PC-3 (cell line): ENCODE measurements around the gene MELTF. TPM values are rescaled to one million over a fixed set of nuclear protein-coding genes. Genes with fewer than 3 reads are reported as not detected.
"Not testable (repeated sequence)": the region's sequence is repeated elsewhere in the genome, so short reads cannot be mapped to it uniquely, and the experiment has no call there.

Experiments used
- ATAC-seq: fragments of 200-7000 bp; cut with Tn5 transposase; 2 replicates; pipeline ENCODE4 v1.9.1; 2020; ENCODE audit warnings: mild to moderate bottlenecking, moderate library complexity
- BruUV-seq: library from RNA; stranded (reverse); fragments of 400-500 nt; replicated peaks from 2 replicates; lab custom pipeline; 2021; lab: Mats Ljungman, UMichigan
- CTCF ChIA-PET: fragments of 300-600 bp; sonication (Branson Sonifier 250); formaldehyde crosslinking; loops from one replicate; lab custom pipeline; 2022; ENCODE audit warnings: antibody characterized with exemption; lab: Charles Lee
- POLR2A ChIA-PET: fragments of 300-600 bp; sonication (Branson Sonifier 250); formaldehyde crosslinking; loops from one replicate; lab custom pipeline; 2022; ENCODE audit warnings: antibody characterized with exemption; ENCODE audit not compliant: unreplicated experiment; lab: Charles Lee
- DNase-seq: peaks from one replicate; pipeline ENCODE4 v3.0.0-alpha.2; 2015
- H2AFZ ChIP-seq: fragments of 300-600 bp; sonication (generic); 2 replicates; pipeline ENCODE4 v1.6.0; 2016; ENCODE audit warnings: antibody characterized with exemption, low read length
- H3F3A ChIP-seq: fragments of 300-600 bp; sonication (generic); one replicate; pipeline ENCODE4 v1.6.0; 2017; ENCODE audit warnings: antibody characterized with exemption, low read length, control low read depth, mild to moderate bottlenecking; ENCODE audit not compliant: unreplicated experiment
- H3K27ac ChIP-seq: fragments of 300-600 bp; sonication (generic); 2 replicates; pipeline ENCODE4 v1.5.1; 2016; ENCODE audit warnings: mild to moderate bottlenecking, low read length
- H3K27me3 ChIP-seq: fragments of 300-600 bp; sonication (generic); 2 replicates; pipeline ENCODE4 v1.6.1; 2016; ENCODE audit warnings: low read length, mixed read lengths
- H3K36me3 ChIP-seq: fragments of 300-600 bp; sonication (generic); 2 replicates; pipeline ENCODE4 v1.6.1; 2016; ENCODE audit warnings: low read depth, mixed run types, low read length, mixed read lengths
- H3K4me1 ChIP-seq: fragments of 300-600 bp; sonication (generic); 2 replicates; pipeline ENCODE4 v1.5.1; 2016; ENCODE audit warnings: low read length; ENCODE audit not compliant: insufficient read depth
- H3K4me2 ChIP-seq: fragments of 300-600 bp; sonication (generic); 2 replicates; pipeline ENCODE4 v1.6.0; 2016; ENCODE audit warnings: low read length
- H3K4me3 ChIP-seq: fragments of 300-600 bp; sonication (generic); 2 replicates; pipeline ENCODE4 v1.5.1; 2016; ENCODE audit warnings: mild to moderate bottlenecking, low read length, mixed read lengths
- H3K79me2 ChIP-seq: fragments of 300-600 bp; sonication (generic); 2 replicates; pipeline ENCODE4 v1.6.1; 2017; ENCODE audit warnings: low read length, mixed read lengths
- H3K9ac ChIP-seq: fragments of 300-600 bp; sonication (generic); 2 replicates; pipeline ENCODE4 v1.6.0; 2016; ENCODE audit warnings: mild to moderate bottlenecking, low read length
- H3K9me2 ChIP-seq: fragments of 300-600 bp; sonication (generic); replicated peaks from 2 replicates; pipeline ENCODE4 v1.6.1; 2016; ENCODE audit warnings: mixed run types, low read length, mixed read lengths
- H3K9me3 ChIP-seq: fragments of 300-600 bp; sonication (generic); 2 replicates; pipeline ENCODE4 v1.6.1; 2016; ENCODE audit warnings: low read length, mixed read lengths
- H4K20me1 ChIP-seq: fragments of 300-600 bp; sonication (generic); 2 replicates; pipeline ENCODE4 v1.6.1; 2016; ENCODE audit warnings: low read length, mixed read lengths
- EZH2 ChIP-seq: fragments of 300-600 bp; sonication (generic); IDR thresholded peaks from one replicate; pipeline ENCODE4 v1.6.1; 2017; ENCODE audit warnings: antibody characterized with exemption, mild to moderate bottlenecking, low read length; ENCODE audit not compliant: unreplicated experiment
- EZH2phosphoT487 ChIP-seq: fragments of 300-600 bp; sonication (generic); IDR thresholded peaks from 2 replicates; pipeline ENCODE4 v1.6.1; 2018; ENCODE audit warnings: mild to moderate bottlenecking, antibody characterized with exemption, low read length, borderline replicate concordance
- intact Hi-C: fragments of 100-400 bp; cut with micrococcal nuclease; formaldehyde crosslinking; loops from 2 replicates; pipeline ENCODE4 v1.9.0; 2023
- total RNA-seq: library from RNA; depleted of rRNA; stranded (reverse); fragments of >200 nt; gene quantifications from 2 replicates; pipeline ENCODE4 v1.2.3, GENCODE V29; 2014
- TF ChIP-seq, protein P1 (sequence below): fragments of 300-600 bp; sonication (generic); conservative IDR thresholded peaks from 2 replicates; pipeline ENCODE4 v1.5.1; 2017; ENCODE audit warnings: antibody characterized with exemption, low read depth, mild to moderate bottlenecking, low read length

MELTF gene
- total RNA-seq, 1 experiment from 2014 or later = 40.6 TPM

GRCh38 chr3:197033764-197034163 is 4.1 kb upstream of the MELTF start:
- CTCF ChIA-PET, H3F3A ChIP-seq, BruUV-seq, H3K9ac ChIP-seq, H4K20me1 ChIP-seq, ATAC-seq, H3K4me3 ChIP-seq, H3K27ac ChIP-seq, H3K36me3 ChIP-seq, H3K9me3 ChIP-seq, intact Hi-C loops, H3K9me2 ChIP-seq, DNase-seq, H3K79me2 ChIP-seq, POLR2A ChIA-PET, H2AFZ ChIP-seq, H3K27me3 ChIP-seq, H3K4me2 ChIP-seq: not testable (repeated sequence)
- H3K4me1 ChIP-seq = peaks cover 28% of the 10 kb centered on the region

DNA sequence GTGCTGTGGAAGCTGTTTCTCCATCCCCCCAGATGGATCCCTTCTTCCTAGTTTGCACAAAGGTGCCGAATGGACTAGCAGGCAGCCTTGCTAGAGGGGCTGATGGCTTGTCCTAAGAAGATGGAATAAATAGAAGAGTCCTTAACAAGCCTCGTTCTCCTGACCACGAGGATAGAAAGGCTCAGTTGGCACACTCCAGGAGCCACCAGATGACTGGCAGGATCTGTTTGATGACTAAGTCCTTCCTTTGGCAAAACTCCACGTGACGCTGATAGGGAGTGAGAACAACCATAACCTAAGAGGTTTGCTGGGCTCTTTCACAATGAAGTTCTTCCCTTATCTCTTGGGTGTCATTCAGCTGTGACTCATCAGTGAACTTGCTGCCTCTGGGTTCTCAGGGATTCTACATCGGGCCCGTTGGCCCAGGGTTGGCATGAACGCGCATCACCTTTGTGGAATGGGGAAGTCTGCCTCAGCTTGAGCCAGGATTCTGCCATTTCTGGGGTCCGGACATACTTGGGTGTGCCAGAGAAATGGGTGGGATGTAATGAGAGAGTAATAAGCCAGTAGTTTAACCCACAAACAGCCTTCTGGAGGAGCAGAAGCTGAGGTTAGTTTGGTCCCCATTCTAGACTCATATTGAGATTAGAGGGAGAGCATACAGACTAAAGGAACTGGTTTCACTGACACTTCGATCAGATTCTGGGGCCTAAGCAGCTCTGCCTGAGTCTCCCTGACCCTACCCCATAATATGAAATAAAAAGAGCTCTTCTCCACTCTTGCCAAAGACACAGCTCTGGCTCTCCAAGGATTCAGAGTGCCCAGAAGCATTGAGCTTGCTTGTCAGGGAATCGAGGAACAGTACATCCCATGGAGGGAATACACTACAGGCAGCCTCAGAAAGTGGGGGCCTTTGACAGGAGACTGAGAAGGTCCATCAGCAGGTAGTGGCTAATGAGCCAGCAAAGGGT is 2.0 kb upstream of the MELTF start:
- CTCF ChIA-PET = interaction anchor here (0.6 to 1.9 kb wide), 2 partner anchors 28 to 62 kb away, joined by 3 to 6 read pairs; no protein-coding TSS in a partner anchor
- intact Hi-C loops = no loop called here
- peaks cover 2% of the 10 kb centered on the region; the same call in 1 of the 2 replicates for H3K36me3 ChIP-seq
- POLR2A ChIA-PET = interaction anchor here (0.6 kb wide), 1 partner anchor 72 kb away, joined by 3 read pairs; no protein-coding TSS in a partner anchor
- peaks cover 41% of the 10 kb centered on the region for H3K4me1 ChIP-seq
- ATAC-seq (peak; percentile 54), DNase-seq (peak; percentile 99)
- H3K9me2 ChIP-seq = no peaks in the 10 kb centered on the region
- H3K9me3 ChIP-seq = no peaks in the 10 kb centered on the region
- TF ChIP-seq EZH2 (no peak), EZH2phosphoT487 (no peak)
- TF ChIP-seq, protein P1, sequence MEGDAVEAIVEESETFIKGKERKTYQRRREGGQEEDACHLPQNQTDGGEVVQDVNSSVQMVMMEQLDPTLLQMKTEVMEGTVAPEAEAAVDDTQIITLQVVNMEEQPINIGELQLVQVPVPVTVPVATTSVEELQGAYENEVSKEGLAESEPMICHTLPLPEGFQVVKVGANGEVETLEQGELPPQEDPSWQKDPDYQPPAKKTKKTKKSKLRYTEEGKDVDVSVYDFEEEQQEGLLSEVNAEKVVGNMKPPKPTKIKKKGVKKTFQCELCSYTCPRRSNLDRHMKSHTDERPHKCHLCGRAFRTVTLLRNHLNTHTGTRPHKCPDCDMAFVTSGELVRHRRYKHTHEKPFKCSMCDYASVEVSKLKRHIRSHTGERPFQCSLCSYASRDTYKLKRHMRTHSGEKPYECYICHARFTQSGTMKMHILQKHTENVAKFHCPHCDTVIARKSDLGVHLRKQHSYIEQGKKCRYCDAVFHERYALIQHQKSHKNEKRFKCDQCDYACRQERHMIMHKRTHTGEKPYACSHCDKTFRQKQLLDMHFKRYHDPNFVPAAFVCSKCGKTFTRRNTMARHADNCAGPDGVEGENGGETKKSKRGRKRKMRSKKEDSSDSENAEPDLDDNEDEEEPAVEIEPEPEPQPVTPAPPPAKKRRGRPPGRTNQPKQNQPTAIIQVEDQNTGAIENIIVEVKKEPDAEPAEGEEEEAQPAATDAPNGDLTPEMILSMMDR = no peak
- H3K9ac ChIP-seq = 0 out of 2 replicates have a peak overlapping the region, but pooled peaks have one; percentile 3
- H3K4me2 ChIP-seq = peak overlapping the region; percentile 30
- peaks cover 23% of the 10 kb centered on the region for H3K79me2 ChIP-seq
- H3F3A ChIP-seq = no peaks in the 10 kb centered on the region
- H3K27ac ChIP-seq = peak overlapping the region; percentile 61
- H2AFZ ChIP-seq = no peak overlapping the region
- no peaks in the 10 kb centered on the region for H3K27me3 ChIP-seq
- no peaks in the 10 kb centered on the region for H4K20me1 ChIP-seq
- BruUV-seq = no TSS peak
- no peak overlapping the region for H3K4me3 ChIP-seq

- DNase-seq (no peak), ATAC-seq (no peak)
- Histone ChIP-seq H3K4me3 (no peak overlapping the region), H3K4me1 (peaks cover 41% of the 10 kb centered on the region), H3K9me2 (no peaks in the 10 kb centered on the region), H3F3A (no peaks in the 10 kb centered on the region), H2AFZ (no peak overlapping the region), H3K36me3 (peaks cover 4% of the 10 kb centered on the region; the same call in 1 of the 2 replicates), H4K20me1 (no peaks in the 10 kb centered on the region), H3K4me2 (peak overlapping the region; percentile 24; the same call in 1 of the 2 replicates), H3K9ac (0 out of 2 replicates have a peak overlapping the region, but pooled peaks have one; percentile 3), H3K27me3 (no peaks in the 10 kb centered on the region), H3K9me3 (no peaks in the 10 kb centered on the region), H3K27ac (peak overlapping the region; percentile 61), H3K79me2 (peaks cover 23% of the 10 kb centered on the region)
- intact Hi-C loops = no loop called here
- ChIA-PET POLR2A (interaction anchor here (1.1 kb wide), 1 partner anchor 28 kb away, joined by 9 read pairs; no protein-coding TSS in a partner anchor), CTCF (interaction anchor here (0.5 to 1.9 kb wide), 3 partner anchors 10 to 28 kb away, joined by 3 to 6 read pairs (median 6); no protein-coding TSS in a partner anchor)
- no peak for TF ChIP-seq EZH2
- TF ChIP-seq EZH2phosphoT487 = no peak
- TF ChIP-seq, protein P1 = no peak
- no TSS peak for BruUV-seq
These were observed 1.0 kb upstream of the MELTF start for GRCh38 chr3:197030379-197031314.
